Measurements from ENCODE around the gene SYCN.

SYCN gene

GRCh38 chr19:39197808-39198207 is 6.3 kb downstream of the SYCN start:
- H3K4me3 ChIP-seq (ENCODE audit: low read depth, low read length) = no peak overlapping the region
- DNase-seq (ENCODE audit: low read depth) = no peak
- TF ChIP-seq, protein P1, sequence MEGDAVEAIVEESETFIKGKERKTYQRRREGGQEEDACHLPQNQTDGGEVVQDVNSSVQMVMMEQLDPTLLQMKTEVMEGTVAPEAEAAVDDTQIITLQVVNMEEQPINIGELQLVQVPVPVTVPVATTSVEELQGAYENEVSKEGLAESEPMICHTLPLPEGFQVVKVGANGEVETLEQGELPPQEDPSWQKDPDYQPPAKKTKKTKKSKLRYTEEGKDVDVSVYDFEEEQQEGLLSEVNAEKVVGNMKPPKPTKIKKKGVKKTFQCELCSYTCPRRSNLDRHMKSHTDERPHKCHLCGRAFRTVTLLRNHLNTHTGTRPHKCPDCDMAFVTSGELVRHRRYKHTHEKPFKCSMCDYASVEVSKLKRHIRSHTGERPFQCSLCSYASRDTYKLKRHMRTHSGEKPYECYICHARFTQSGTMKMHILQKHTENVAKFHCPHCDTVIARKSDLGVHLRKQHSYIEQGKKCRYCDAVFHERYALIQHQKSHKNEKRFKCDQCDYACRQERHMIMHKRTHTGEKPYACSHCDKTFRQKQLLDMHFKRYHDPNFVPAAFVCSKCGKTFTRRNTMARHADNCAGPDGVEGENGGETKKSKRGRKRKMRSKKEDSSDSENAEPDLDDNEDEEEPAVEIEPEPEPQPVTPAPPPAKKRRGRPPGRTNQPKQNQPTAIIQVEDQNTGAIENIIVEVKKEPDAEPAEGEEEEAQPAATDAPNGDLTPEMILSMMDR (IDR thresholded peaks at IDR 0.05; ENCODE audit: low read depth, low read length, missing control alignments) = no peak

DNA sequence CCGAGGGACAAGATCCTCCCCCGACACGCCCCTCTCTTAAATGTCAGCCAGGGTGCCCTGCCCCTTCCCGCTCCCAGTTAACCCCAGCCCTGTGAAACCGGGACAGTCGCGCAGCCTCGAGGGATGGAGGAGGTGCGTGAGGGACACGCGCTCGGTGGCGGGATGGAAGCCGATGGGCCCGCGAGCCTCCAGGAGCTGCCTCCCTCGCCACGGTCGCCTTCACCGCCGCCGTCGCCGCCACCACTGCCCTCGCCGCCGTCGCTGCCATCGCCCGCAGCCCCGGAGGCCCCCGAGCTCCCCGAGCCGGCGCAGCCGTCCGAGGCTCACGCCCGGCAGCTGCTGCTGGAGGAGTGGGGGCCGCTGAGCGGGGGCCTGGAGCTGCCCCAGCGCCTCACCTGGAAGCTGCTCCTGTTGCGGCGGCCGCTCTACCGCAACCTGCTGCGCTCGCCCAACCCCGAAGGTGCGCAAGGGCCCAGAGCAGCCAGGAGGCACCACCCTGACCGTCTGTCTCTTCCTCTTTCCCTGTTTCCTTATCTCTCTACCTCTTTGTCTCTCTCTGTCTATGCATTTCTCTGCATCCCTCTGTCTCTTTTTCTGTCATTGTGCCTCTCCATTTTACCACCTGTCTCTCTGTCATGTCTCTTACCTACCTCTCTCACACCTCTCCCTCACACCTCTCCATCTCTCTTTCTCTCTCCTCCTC is 7.1 kb downstream of the SYCN start, which contains the start of gene NCCRP1:
TSS of gene NCCRP1 (plus strand) at position 105 of the 703 bp plus-strand sequence. CDS start at position 124, 19 bp downstream.
- DNase-seq (ENCODE audit: low read depth) = no peak
- TF ChIP-seq, protein P1 (IDR thresholded peaks at IDR 0.05; ENCODE audit: low read depth, low read length, missing control alignments) = no peak
- H3K4me3 ChIP-seq (ENCODE audit: low read depth, low read length) = no peak within 1 kb of the TSS

DNA sequence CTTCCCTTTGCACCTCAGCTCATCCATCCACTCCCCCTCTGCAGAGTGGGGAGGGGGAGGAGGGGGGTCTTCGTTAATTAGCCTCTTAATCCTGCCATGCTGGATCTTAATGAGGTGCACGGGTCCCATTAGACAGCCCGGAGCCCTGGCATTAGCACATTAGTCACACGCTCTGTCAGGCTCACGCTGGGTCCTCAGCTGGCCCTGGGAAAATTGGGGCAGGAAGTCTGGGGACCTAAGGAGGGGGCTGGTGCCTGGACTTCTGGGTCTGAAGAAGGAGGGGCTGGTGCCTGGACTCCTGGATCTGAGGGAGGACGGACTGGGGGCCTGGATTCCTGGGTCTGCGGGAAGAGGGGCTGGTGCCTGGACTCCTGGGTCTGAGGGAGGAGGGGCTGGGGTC is 7.7 kb downstream of the SYCN start:
- H3K4me3 ChIP-seq (ENCODE audit: low read depth, low read length) = no peak overlapping the region
- no peak for DNase-seq (ENCODE audit: low read depth)
- TF ChIP-seq, protein P1 (IDR thresholded peaks at IDR 0.05; ENCODE audit: low read depth, low read length, missing control alignments) = no peak

- no peak for DNase-seq (ENCODE audit: low read depth)
- H3K4me3 ChIP-seq (ENCODE audit: low read depth, low read length) = no peak overlapping the region
- TF ChIP-seq, protein P1 (IDR thresholded peaks at IDR 0.05; ENCODE audit: low read depth, low read length, missing control alignments) = no peak
These were observed 8.3 kb downstream of the SYCN start for GRCh38 chr19:39195755-39196154.

- DNase-seq (ENCODE audit: low read depth) = no peak
These were observed 9.1 kb downstream of the SYCN start for GRCh38 chr19:39194832-39195542.

DNA sequence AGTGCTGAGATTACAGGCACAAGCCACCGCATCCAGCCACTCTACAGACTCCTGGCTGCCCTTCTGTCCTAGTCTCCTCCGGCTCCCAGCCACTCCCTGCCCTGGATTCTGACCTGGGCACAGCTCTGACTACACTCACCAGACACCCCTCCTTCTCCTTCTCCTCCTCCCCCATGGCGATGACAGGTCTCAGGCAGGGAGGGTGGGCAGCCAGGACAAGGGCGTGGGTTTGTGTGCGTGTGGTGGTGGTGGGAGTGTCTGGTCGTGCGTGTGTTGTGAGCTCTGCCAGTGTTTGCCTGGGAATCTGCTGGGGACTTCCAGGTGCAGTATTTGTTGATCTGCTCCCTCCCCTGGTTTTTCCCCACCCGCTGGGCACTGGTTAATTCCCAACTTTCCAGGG is 10.3 kb downstream of the SYCN start:
- TF ChIP-seq, protein P1 (IDR thresholded peaks at IDR 0.05; ENCODE audit: low read depth, low read length, missing control alignments) = no peak
- H3K4me3 ChIP-seq (ENCODE audit: low read depth, low read length) = no peak overlapping the region
- no peak for DNase-seq (ENCODE audit: low read depth)

More at GRCh38 chr19:39194832-39195542, 9.1 kb downstream of the SYCN start:
- no peak overlapping the region for H3K4me3 ChIP-seq (ENCODE audit: low read depth, low read length)
- TF ChIP-seq, protein P1 (IDR thresholded peaks at IDR 0.05; ENCODE audit: low read depth, low read length, missing control alignments) = no peak
